Breast epithelium (tissue), 4 donors: Measurements from ENCODE around the gene TBC1D8. TPM values are rescaled to one million over a fixed set of nuclear protein-coding genes. Genes with fewer than 3 reads are reported as not detected.

Experiments
- DNase-seq, 2 donors: peaks; one replicate each; pipeline ENCODE4 v3.0.0-alpha.2; 2019; ENCODE audit warnings: low spot score in 2 of 2
- H3K27ac ChIP-seq, 2 donors: fragments of 200-600 bp; sonication (generic) in 1 of 2; one replicate each; pipeline ENCODE4 v1.5.1; 2016 to 2019; ENCODE audit warnings: mild to moderate bottlenecking in 1 of 2
- H3K27me3 ChIP-seq, 2 donors: fragments of 200-600 bp; sonication (generic) in 1 of 2; one replicate each; pipeline versions ENCODE4 v1.5.1 to v1.6.0; 2017 to 2019; ENCODE audit warnings: control low read depth in 1 of 2, mild to moderate bottlenecking in 1 of 2
- H3K36me3 ChIP-seq: fragments of 200-600 bp; one replicate; pipeline ENCODE4 v1.5.1; 2019
- H3K4me1 ChIP-seq, 2 donors: fragments of 200-600 bp; sonication (generic); one replicate each; pipeline ENCODE4 v1.5.1; 2016 to 2019; ENCODE audit warnings: control low read depth in 1 of 2
- H3K4me3 ChIP-seq, 3 donors: fragments of 200-600 bp; sonication (generic); 1 replicate in 2 of 3; 2 replicates in 1 of 3; pipeline ENCODE4 v1.5.1; 2016 to 2019; ENCODE audit warnings: mild to moderate bottlenecking in 3 of 3, moderate library complexity in 2 of 3
- H3K9me3 ChIP-seq, 2 donors: fragments of 200-600 bp; sonication (generic) in 1 of 2; one replicate each; pipeline ENCODE4 v1.5.1; 2016 to 2019; ENCODE audit warnings: control low read depth in 1 of 2
- CTCF ChIP-seq, 3 donors: fragments of 450-650 bp; IDR thresholded peaks; one replicate each; pipeline ENCODE4 v1.5.1; 2016 to 2017; ENCODE audit warnings: antibody characterized with exemption in 3 of 3, mild to moderate bottlenecking in 3 of 3, moderate library complexity in 3 of 3
- POLR2A ChIP-seq: fragments of 450-650 bp; IDR thresholded peaks from one replicate; pipeline ENCODE4 v1.6.1; 2016; ENCODE audit warnings: antibody characterized with exemption, mild to moderate bottlenecking, moderate library complexity
- POLR2AphosphoS5 ChIP-seq, 3 donors: sonication (generic); formaldehyde crosslinking; IDR thresholded peaks; one replicate each; pipeline ENCODE4 v1.6.1; 2017; ENCODE audit warnings: antibody characterized with exemption in 3 of 3
- intact Hi-C: fragments of 100-400 bp; cut with DNase I; formaldehyde crosslinking; loops from one replicate; pipeline ENCODE4 v1.15.1; 2023; ENCODE audit warnings: low total_unique reads
- total RNA-seq, 3 donors: library from RNA; depleted of rRNA; stranded (reverse); fragments of >200 nt; gene quantifications; one replicate each; pipeline ENCODE4 v1.1.0, GENCODE V29; 2016

TBC1D8 gene
- total RNA-seq, 3 donors from 2014 or later, result 19.5 to 92.4 (median 89.7) TPM

- intact Hi-C loops, result loop anchor here (10.0 kb wide), 1 partner anchor 275 kb away; no protein-coding TSS in a partner anchor
- no peak overlapping the region for H3K27ac ChIP-seq
- H3K4me1 ChIP-seq, result peaks cover 0 to 8% of the 10 kb centered on the region in 2 donors
- no peaks in the 10 kb centered on the region for H3K27me3 ChIP-seq
- no peaks in the 10 kb centered on the region for H3K36me3 ChIP-seq
- TF ChIP-seq POLR2A (no peak), POLR2AphosphoS5 (IDR thresholded peaks at IDR 0.05) (no peak), CTCF (IDR thresholded peaks at IDR 0.05) (no peak)
- H3K4me3 ChIP-seq, result no peak overlapping the region
- DNase-seq, result no peak
- H3K9me3 ChIP-seq, result no peaks in the 10 kb centered on the region
These were observed 151.2 kb downstream of the TBC1D8 start for GRCh38 chr2:100999995-101000394.

GRCh38 chr2:100998235-100998573 is 153.0 kb downstream of the TBC1D8 start:
- Histone ChIP-seq H3K27ac (no peak overlapping the region), H3K4me1 (peaks cover 0 to under 1% of the 10 kb centered on the region in 2 donors), H3K9me3 (no peaks in the 10 kb centered on the region), H3K27me3 (no peaks in the 10 kb centered on the region), H3K4me3 (no peak overlapping the region), H3K36me3 (no peaks in the 10 kb centered on the region)
- TF ChIP-seq POLR2AphosphoS5 (IDR thresholded peaks at IDR 0.05), result no peak
- TF ChIP-seq CTCF (IDR thresholded peaks at IDR 0.05), result no peak
- no peak for TF ChIP-seq POLR2A
- DNase-seq, result no peak
- intact Hi-C loops, result loop anchor here (10.0 kb wide), 1 partner anchor 273 kb away; no protein-coding TSS in a partner anchor

- Histone ChIP-seq H3K27ac (no peak overlapping the region), H3K4me1 (no peaks in the 10 kb centered on the region), H3K27me3 (no peaks in the 10 kb centered on the region), H3K36me3 (no peaks in the 10 kb centered on the region), H3K9me3 (no peaks in the 10 kb centered on the region), H3K4me3 (no peak overlapping the region)
- intact Hi-C loops, result loop anchor here (10.0 kb wide), 1 partner anchor 273 kb away; no protein-coding TSS in a partner anchor
- TF ChIP-seq POLR2AphosphoS5 (IDR thresholded peaks at IDR 0.05), result no peak
- TF ChIP-seq POLR2A, result no peak
- no peak for TF ChIP-seq CTCF (IDR thresholded peaks at IDR 0.05)
- no peak for DNase-seq
These were observed 153.5 kb downstream of the TBC1D8 start for GRCh38 chr2:100997509-100998234.

- Histone ChIP-seq H3K9me3 (no peaks in the 10 kb centered on the region), H3K36me3 (no peaks in the 10 kb centered on the region), H3K27ac (no peak overlapping the region), H3K4me3 (no peak overlapping the region), H3K27me3 (no peaks in the 10 kb centered on the region), H3K4me1 (no peaks in the 10 kb centered on the region)
- DNase-seq, result no peak
- intact Hi-C loops, result loop anchor here (10.0 kb wide), 1 partner anchor 271 kb away; no protein-coding TSS in a partner anchor
- TF ChIP-seq POLR2AphosphoS5 (IDR thresholded peaks at IDR 0.05) (no peak), POLR2A (no peak)
These were observed 155.7 kb downstream of the TBC1D8 start for GRCh38 chr2:100995309-100996075.

- no peaks in the 10 kb centered on the region for H3K36me3 ChIP-seq
- no peak for DNase-seq
- intact Hi-C loops, result loop anchor here (10.0 kb wide), 1 partner anchor 268 kb away; no protein-coding TSS in a partner anchor
- no peaks in the 10 kb centered on the region for H3K9me3 ChIP-seq
- H3K4me1 ChIP-seq, result no peaks in the 10 kb centered on the region
- H3K27ac ChIP-seq, result no peak overlapping the region
- no peak for TF ChIP-seq POLR2A
- no peak for TF ChIP-seq CTCF (IDR thresholded peaks at IDR 0.05)
- no peak for TF ChIP-seq POLR2AphosphoS5 (IDR thresholded peaks at IDR 0.05)
- H3K4me3 ChIP-seq, result no peak overlapping the region
- H3K27me3 ChIP-seq, result no peaks in the 10 kb centered on the region
These were observed 157.9 kb downstream of the TBC1D8 start for GRCh38 chr2:100993294-100993693.
